ENCODE data around the gene SORL1. TPM values are rescaled to one million over a fixed set of nuclear protein-coding genes. Genes with fewer than 3 reads are reported as not detected.

Gene SORL1
- total and polyA plus RNA-seq, 4 donors, result 21.4 to 80.6 (median 29.3) TPM

GRCh38 chr11:121574801-121575200 lies 122.7 kb downstream of the SORL1 start:
- no peak overlapping the region for H3K4me3 ChIP-seq (ENCODE audit: low read depth, low read length)
- no peak for DNase-seq (ENCODE audit: low read depth in 4 of 6, low spot score in 6 of 6)
- peaks cover under 1% of the 10 kb centered on the region for H3K9me3 ChIP-seq (ENCODE audit: control insufficient read depth, insufficient read depth, low read length)
- H3K27ac ChIP-seq (ENCODE audit: low read depth, low read length), result no peak overlapping the region
- peaks cover 2% of the 10 kb centered on the region for H3K36me3 ChIP-seq (ENCODE audit: control insufficient read depth, insufficient read depth, low read length)
- peaks cover 39% of the 10 kb centered on the region for H3K4me1 ChIP-seq (ENCODE audit: control insufficient read depth, insufficient read depth, low read length)
- no peaks in the 10 kb centered on the region for H3K27me3 ChIP-seq (ENCODE audit: control insufficient read depth, insufficient read depth, low read length)

DNA sequence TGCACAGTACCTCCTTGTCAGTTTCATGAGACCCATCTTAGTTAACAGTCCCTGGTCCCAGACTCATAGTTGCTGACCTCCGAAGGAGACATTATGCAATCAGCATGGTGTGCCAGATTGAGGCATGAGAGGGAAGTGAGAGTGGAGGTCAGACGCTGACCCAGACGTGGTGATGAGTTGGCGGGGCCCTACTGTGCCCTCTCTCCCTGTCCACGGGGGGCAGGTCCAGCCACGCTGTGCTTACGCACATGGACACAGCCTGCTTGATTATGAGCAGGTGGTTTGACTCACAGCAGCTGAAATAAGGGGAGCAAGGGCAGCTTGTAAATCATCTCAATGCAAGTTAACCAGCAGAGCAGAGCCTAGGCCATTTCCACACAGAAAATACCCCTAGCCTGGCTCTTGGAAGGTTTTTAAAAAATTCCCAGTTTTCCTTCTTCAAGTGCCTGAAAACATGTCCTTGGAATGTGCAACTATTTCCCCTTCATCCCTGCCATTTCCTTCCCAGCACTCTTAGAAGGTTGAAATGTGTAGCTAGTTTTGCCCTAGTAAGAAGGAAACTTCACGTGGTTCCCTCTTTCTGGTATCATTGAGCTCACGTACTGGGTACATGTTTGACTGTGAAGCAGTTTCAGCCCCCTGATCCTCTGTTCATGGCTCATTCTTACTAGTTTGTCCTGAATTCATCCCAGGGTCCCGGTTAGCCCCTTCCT lies 123.3 kb downstream of the SORL1 start:
- H3K27ac ChIP-seq (ENCODE audit: low read depth, low read length), result no peak overlapping the region
- DNase-seq (ENCODE audit: low read depth in 4 of 6, low spot score in 6 of 6), result peak in 1 of 6 donors; percentile 39
- peaks cover 39% of the 10 kb centered on the region for H3K4me1 ChIP-seq (ENCODE audit: control insufficient read depth, insufficient read depth, low read length)

DNA sequence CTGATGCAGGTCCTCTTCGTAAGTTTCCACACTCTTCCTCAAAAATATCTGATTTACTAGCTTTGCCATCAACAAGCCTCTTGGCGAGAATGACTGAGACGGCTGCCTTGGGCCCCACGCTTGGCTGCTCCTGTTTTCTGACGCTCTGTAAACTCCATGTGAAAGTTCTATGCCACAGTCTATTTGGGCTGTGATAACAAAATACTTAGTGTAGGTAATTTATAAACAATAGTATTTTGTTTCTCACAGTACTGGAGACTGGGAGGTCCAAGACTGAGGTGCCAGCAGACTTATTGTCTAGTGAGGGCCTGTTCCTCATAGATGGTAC lies 123.8 kb downstream of the SORL1 start:
- peaks cover 38% of the 10 kb centered on the region for H3K4me1 ChIP-seq (ENCODE audit: control insufficient read depth, insufficient read depth, low read length)
- H3K36me3 ChIP-seq (ENCODE audit: control insufficient read depth, insufficient read depth, low read length), result peaks cover 5% of the 10 kb centered on the region
- H3K27ac ChIP-seq (ENCODE audit: low read depth, low read length), result no peak overlapping the region
- no peaks in the 10 kb centered on the region for H3K27me3 ChIP-seq (ENCODE audit: control insufficient read depth, insufficient read depth, low read length)
- H3K9me3 ChIP-seq (ENCODE audit: control insufficient read depth, insufficient read depth, low read length), result peaks cover 4% of the 10 kb centered on the region
- no peak overlapping the region for H3K4me3 ChIP-seq (ENCODE audit: low read depth, low read length)
- 90% methylated on average over 1 of the region's 5 CpGs for WGBS (ENCODE audit: insufficient coverage)
- DNase-seq (ENCODE audit: low read depth in 4 of 6, low spot score in 6 of 6), result no peak

More for the DNA sequence above, 123.3 kb downstream of the SORL1 start:
- Histone ChIP-seq H3K36me3 (ENCODE audit: control insufficient read depth, insufficient read depth, low read length) (peaks cover 3% of the 10 kb centered on the region), H3K27me3 (ENCODE audit: control insufficient read depth, insufficient read depth, low read length) (no peaks in the 10 kb centered on the region), H3K4me3 (ENCODE audit: low read depth, low read length) (no peak overlapping the region), H3K9me3 (ENCODE audit: control insufficient read depth, insufficient read depth, low read length) (peaks cover 4% of the 10 kb centered on the region)
- 67% methylated on average over 8 of the region's 10 CpGs for WGBS (ENCODE audit: insufficient coverage)

- Histone ChIP-seq H3K4me1 (ENCODE audit: control insufficient read depth, insufficient read depth, low read length) (peaks cover 32% of the 10 kb centered on the region), H3K9me3 (ENCODE audit: control insufficient read depth, insufficient read depth, low read length) (peaks cover 4% of the 10 kb centered on the region), H3K27me3 (ENCODE audit: control insufficient read depth, insufficient read depth, low read length) (no peaks in the 10 kb centered on the region), H3K27ac (ENCODE audit: low read depth, low read length) (no peak overlapping the region), H3K4me3 (ENCODE audit: low read depth, low read length) (no peak overlapping the region), H3K36me3 (ENCODE audit: control insufficient read depth, insufficient read depth, low read length) (peaks cover 5% of the 10 kb centered on the region)
- WGBS (ENCODE audit: insufficient coverage), result 70% methylated on average over 4 of the region's 7 CpGs
- DNase-seq (ENCODE audit: low read depth in 4 of 6, low spot score in 6 of 6), result no peak
Observed at GRCh38 chr11:121576531-121576930, 124.4 kb downstream of the SORL1 start.

- Histone ChIP-seq H3K27ac (ENCODE audit: low read depth, low read length) (no peak overlapping the region), H3K4me1 (ENCODE audit: control insufficient read depth, insufficient read depth, low read length) (peaks cover 26% of the 10 kb centered on the region), H3K4me3 (ENCODE audit: low read depth, low read length) (no peak overlapping the region), H3K36me3 (ENCODE audit: control insufficient read depth, insufficient read depth, low read length) (peaks cover 5% of the 10 kb centered on the region), H3K9me3 (ENCODE audit: control insufficient read depth, insufficient read depth, low read length) (peaks cover 4% of the 10 kb centered on the region), H3K27me3 (ENCODE audit: control insufficient read depth, insufficient read depth, low read length) (no peaks in the 10 kb centered on the region)
- peak in 1 of 6 donors; percentile 55 for DNase-seq (ENCODE audit: low read depth in 4 of 6, low spot score in 6 of 6)
- 59% methylated on average over 13 of the region's 16 CpGs for WGBS (ENCODE audit: insufficient coverage)
Observed at GRCh38 chr11:121577106-121577848, 125.2 kb downstream of the SORL1 start.

GRCh38 chr11:121578251-121578976 lies 126.3 kb downstream of the SORL1 start:
- 56% methylated on average over 1 of the region's 10 CpGs for WGBS (ENCODE audit: insufficient coverage)
- peaks cover 15% of the 10 kb centered on the region for H3K4me1 ChIP-seq (ENCODE audit: control insufficient read depth, insufficient read depth, low read length)
- peaks cover 11% of the 10 kb centered on the region for H3K36me3 ChIP-seq (ENCODE audit: control insufficient read depth, insufficient read depth, low read length)
- H3K27me3 ChIP-seq (ENCODE audit: control insufficient read depth, insufficient read depth, low read length), result no peaks in the 10 kb centered on the region
- no peak overlapping the region for H3K4me3 ChIP-seq (ENCODE audit: low read depth, low read length)
- peak in 1 of 6 donors; percentile 55 for DNase-seq (ENCODE audit: low read depth in 4 of 6, low spot score in 6 of 6)
- peak overlapping the region; percentile 43 for H3K27ac ChIP-seq (ENCODE audit: low read depth, low read length)
- H3K9me3 ChIP-seq (ENCODE audit: control insufficient read depth, insufficient read depth, low read length), result peaks cover 4% of the 10 kb centered on the region

- no peak for DNase-seq (ENCODE audit: low read depth in 4 of 6, low spot score in 6 of 6)
- Histone ChIP-seq H3K9me3 (ENCODE audit: control insufficient read depth, insufficient read depth, low read length) (peaks cover 4% of the 10 kb centered on the region), H3K4me1 (ENCODE audit: control insufficient read depth, insufficient read depth, low read length) (peaks cover 13% of the 10 kb centered on the region), H3K27ac (ENCODE audit: low read depth, low read length) (no peak overlapping the region), H3K27me3 (ENCODE audit: control insufficient read depth, insufficient read depth, low read length) (no peaks in the 10 kb centered on the region), H3K4me3 (ENCODE audit: low read depth, low read length) (no peak overlapping the region), H3K36me3 (ENCODE audit: control insufficient read depth, insufficient read depth, low read length) (peaks cover 14% of the 10 kb centered on the region)
- 100% methylated on average over 1 of the region's 4 CpGs for WGBS (ENCODE audit: insufficient coverage)
Observed at GRCh38 chr11:121580154-121580553, 128.0 kb downstream of the SORL1 start.

DNA sequence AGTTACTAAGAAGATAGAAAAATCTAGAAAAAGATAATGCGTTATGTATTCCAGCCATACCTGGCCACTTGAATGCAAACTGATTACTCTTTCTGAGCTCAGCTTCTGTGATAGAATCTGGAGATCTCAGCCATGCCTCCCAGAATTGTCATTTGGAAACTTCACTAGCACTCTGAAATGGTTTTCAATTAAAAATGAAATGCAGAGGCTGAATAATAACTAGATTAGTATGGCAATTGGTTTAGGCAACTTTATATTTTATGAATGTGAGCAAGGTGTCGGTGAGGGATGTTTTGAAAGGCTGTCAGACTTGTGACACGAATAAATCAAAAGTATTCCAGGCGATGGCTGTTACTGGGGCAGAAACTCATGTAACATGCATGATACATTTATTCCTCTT lies 129.5 kb downstream of the SORL1 start:
- Histone ChIP-seq H3K4me1 (ENCODE audit: control insufficient read depth, insufficient read depth, low read length) (peaks cover 4% of the 10 kb centered on the region), H3K27me3 (ENCODE audit: control insufficient read depth, insufficient read depth, low read length) (no peaks in the 10 kb centered on the region), H3K36me3 (ENCODE audit: control insufficient read depth, insufficient read depth, low read length) (peaks cover 15% of the 10 kb centered on the region), H3K27ac (ENCODE audit: low read depth, low read length) (no peak overlapping the region), H3K9me3 (ENCODE audit: control insufficient read depth, insufficient read depth, low read length) (peaks cover 4% of the 10 kb centered on the region), H3K4me3 (ENCODE audit: low read depth, low read length) (no peak overlapping the region)
- whole genome bisulfite sequencing (ENCODE audit: insufficient coverage), result 100% methylated on average over 1 of the region's 4 CpGs
- DNase-seq (ENCODE audit: low read depth in 4 of 6, low spot score in 6 of 6), result no peak

GRCh38 chr11:121582296-121582695 lies 130.2 kb downstream of the SORL1 start:
- Histone ChIP-seq H3K27ac (ENCODE audit: low read depth, low read length) (peak overlapping the region; percentile 44), H3K36me3 (ENCODE audit: control insufficient read depth, insufficient read depth, low read length) (peaks cover 15% of the 10 kb centered on the region), H3K4me1 (ENCODE audit: control insufficient read depth, insufficient read depth, low read length) (peaks cover 3% of the 10 kb centered on the region), H3K27me3 (ENCODE audit: control insufficient read depth, insufficient read depth, low read length) (no peaks in the 10 kb centered on the region), H3K4me3 (ENCODE audit: low read depth, low read length) (no peak overlapping the region), H3K9me3 (ENCODE audit: control insufficient read depth, insufficient read depth, low read length) (peaks cover 4% of the 10 kb centered on the region)
- WGBS (ENCODE audit: insufficient coverage), result 83% methylated on average over 2 of the region's 4 CpGs
- no peak for DNase-seq (ENCODE audit: low read depth in 4 of 6, low spot score in 6 of 6)

Measured in spinal cord (tissue), 10 donors.